GM03348 (cell line): ENCODE results near the gene ANKRD9.

Experiments used
- DNase-seq: peaks from one replicate; pipeline ENCODE4 v3.0.0; 2012; ENCODE audit warnings: low spot score

The ANKRD9 gene

GRCh38 chr14:102497998-102498677 lies 11.4 kb downstream of the ANKRD9 start:
- no peak for DNase-seq

- DNase-seq = no peak
Observed at GRCh38 chr14:102496958-102497744, 12.4 kb downstream of the ANKRD9 start.

GRCh38 chr14:102496331-102496691 lies 13.3 kb downstream of the ANKRD9 start:
- no peak for DNase-seq

- no peak for DNase-seq
Observed at GRCh38 chr14:102495491-102496330, 13.9 kb downstream of the ANKRD9 start.

- DNase-seq = no peak
Observed at GRCh38 chr14:102493585-102493984, 16.0 kb downstream of the ANKRD9 start.

- DNase-seq = no peak
Observed at GRCh38 chr14:102493096-102493495, 16.5 kb downstream of the ANKRD9 start.

- no peak for DNase-seq
Observed at GRCh38 chr14:102492531-102492910, 17.1 kb downstream of the ANKRD9 start.

GRCh38 chr14:102491786-102492530 lies 17.6 kb downstream of the ANKRD9 start:
- no peak for DNase-seq

- DNase-seq = no peak
Observed at GRCh38 chr14:102491366-102491765, 18.2 kb downstream of the ANKRD9 start.

- no peak for DNase-seq
Observed at GRCh38 chr14:102490456-102490855, 19.1 kb downstream of the ANKRD9 start.

GRCh38 chr14:102487204-102487577 lies 22.4 kb downstream of the ANKRD9 start:
- DNase-seq = no peak

- no peak for DNase-seq
Observed at GRCh38 chr14:102486513-102487203, 22.9 kb downstream of the ANKRD9 start.

- no peak for DNase-seq
Observed at GRCh38 chr14:102485693-102486512, 23.7 kb downstream of the ANKRD9 start.

GRCh38 chr14:102484316-102484715 lies 25.3 kb downstream of the ANKRD9 start:
- no peak for DNase-seq

- no peak for DNase-seq
Observed at GRCh38 chr14:102481791-102482238, 27.8 kb downstream of the ANKRD9 start.

- no peak for DNase-seq
Observed at GRCh38 chr14:102481371-102481770, 28.2 kb downstream of the ANKRD9 start.

- DNase-seq = no peak
Observed at GRCh38 chr14:102479777-102480176, 29.8 kb downstream of the ANKRD9 start.

GRCh38 chr14:102479107-102479506 lies 30.5 kb downstream of the ANKRD9 start:
- no peak for DNase-seq

GRCh38 chr14:102474934-102475333 lies 34.6 kb downstream of the ANKRD9 start:
- peak; percentile 64 for DNase-seq

- no peak for DNase-seq
Observed at GRCh38 chr14:102473559-102473958, 36.0 kb downstream of the ANKRD9 start.

- DNase-seq = no peak
Observed at GRCh38 chr14:102472791-102473150, 36.8 kb downstream of the ANKRD9 start.
